Activated CD4-positive, alpha-beta memory T cell treated with anti-CD3 and anti-CD28 coated beads for 36 hours (primary cell): ENCODE results near the gene ANKRD40. TPM values are rescaled to one million over a fixed set of nuclear protein-coding genes. Genes with fewer than 3 reads are reported as not detected.

Experiments used
- CTCF ChIA-PET: fragments of 350-600 bp; sonication (Branson Sonifier 250); formaldehyde crosslinking; loops from one replicate; lab custom pipeline; 2021; ENCODE audit warnings: antibody characterized with exemption, inconsistent platforms; lab: Charles Lee
- POLR2A ChIA-PET: fragments of 350-600 bp; sonication (Branson Sonifier 250); formaldehyde crosslinking; loops from one replicate; lab custom pipeline; 2021; ENCODE audit warnings: antibody characterized with exemption; lab: Charles Lee
- DNase-seq: peaks from one replicate; pipeline ENCODE4 v3.0.0-alpha.2; 2020
- H3K27ac Mint-ChIP-seq: one replicate; pipeline ENCODE4 v1.8.0; 2021; ENCODE audit warnings: mixed read lengths
- H3K27me3 Mint-ChIP-seq: one replicate; pipeline ENCODE4 v1.8.0; 2021; ENCODE audit warnings: mixed read lengths
- H3K36me3 Mint-ChIP-seq: one replicate; pipeline ENCODE4 v1.8.0; 2021; ENCODE audit warnings: mixed read lengths
- H3K4me1 Mint-ChIP-seq: one replicate; pipeline ENCODE4 v1.8.0; 2021; ENCODE audit warnings: low read depth, mixed read lengths
- H3K4me3 Mint-ChIP-seq: one replicate; pipeline ENCODE4 v1.8.0; 2021; ENCODE audit warnings: mild to moderate bottlenecking, mixed read lengths
- H3K9me3 Mint-ChIP-seq: one replicate; pipeline ENCODE4 v1.8.0; 2021; ENCODE audit warnings: mixed read lengths
- intact Hi-C: fragments of 100-400 bp; cut with micrococcal nuclease; formaldehyde crosslinking; loops from one replicate; pipeline ENCODE4 v1.15.1; 2023
- total RNA-seq, 2 experiments: library from RNA; stranded (reverse); gene quantifications; one replicate each; pipeline ENCODE4 v1.2.3, GENCODE V29; 2021

Gene ANKRD40
- total RNA-seq, 2 experiments from 2014 or later, result 27.4 to 27.8 TPM

DNA sequence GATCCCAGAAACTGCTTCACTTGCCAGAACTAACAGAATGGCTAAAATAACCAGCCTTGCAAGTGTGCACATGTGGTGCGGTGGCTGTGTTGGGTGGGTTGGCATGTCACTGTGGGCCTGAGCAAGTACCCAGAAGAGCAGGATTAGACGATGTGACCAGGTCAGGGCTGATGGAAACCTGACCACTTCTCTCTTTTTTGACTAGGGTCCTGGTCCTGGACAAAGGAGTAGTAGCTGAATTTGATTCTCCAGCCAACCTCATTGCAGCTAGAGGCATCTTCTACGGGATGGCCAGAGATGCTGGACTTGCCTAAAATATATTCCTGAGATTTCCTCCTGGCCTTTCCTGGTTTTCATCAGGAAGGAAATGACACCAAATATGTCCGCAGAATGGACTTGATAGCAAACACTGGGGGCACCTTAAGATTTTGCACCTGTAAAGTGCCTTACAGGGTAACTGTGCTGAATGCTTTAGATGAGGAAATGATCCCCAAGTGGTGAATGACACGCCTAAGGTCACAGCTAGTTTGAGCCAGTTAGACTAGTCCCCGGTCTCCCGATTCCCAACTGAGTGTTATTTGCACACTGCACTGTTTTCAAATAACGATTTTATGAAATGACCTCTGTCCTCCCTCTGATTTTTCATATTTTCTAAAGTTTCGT is 16.7 kb downstream of the ANKRD40 start:
- H3K27ac Mint-ChIP-seq, result no peak overlapping the region
- ChIA-PET CTCF (interaction anchor here (1.0 to 1.2 kb wide), 2 partner anchors 61 to 65 kb away, joined by 3 read pairs; no protein-coding TSS in a partner anchor), POLR2A (no interaction called here)
- no peak overlapping the region for H3K4me3 Mint-ChIP-seq
- H3K36me3 Mint-ChIP-seq, result peaks cover 19% of the 10 kb centered on the region
- intact Hi-C loops, result no loop called here
- DNase-seq, result no peak
- no peaks in the 10 kb centered on the region for H3K27me3 Mint-ChIP-seq
- no peaks in the 10 kb centered on the region for H3K4me1 Mint-ChIP-seq
- no peaks in the 10 kb centered on the region for H3K9me3 Mint-ChIP-seq

DNA sequence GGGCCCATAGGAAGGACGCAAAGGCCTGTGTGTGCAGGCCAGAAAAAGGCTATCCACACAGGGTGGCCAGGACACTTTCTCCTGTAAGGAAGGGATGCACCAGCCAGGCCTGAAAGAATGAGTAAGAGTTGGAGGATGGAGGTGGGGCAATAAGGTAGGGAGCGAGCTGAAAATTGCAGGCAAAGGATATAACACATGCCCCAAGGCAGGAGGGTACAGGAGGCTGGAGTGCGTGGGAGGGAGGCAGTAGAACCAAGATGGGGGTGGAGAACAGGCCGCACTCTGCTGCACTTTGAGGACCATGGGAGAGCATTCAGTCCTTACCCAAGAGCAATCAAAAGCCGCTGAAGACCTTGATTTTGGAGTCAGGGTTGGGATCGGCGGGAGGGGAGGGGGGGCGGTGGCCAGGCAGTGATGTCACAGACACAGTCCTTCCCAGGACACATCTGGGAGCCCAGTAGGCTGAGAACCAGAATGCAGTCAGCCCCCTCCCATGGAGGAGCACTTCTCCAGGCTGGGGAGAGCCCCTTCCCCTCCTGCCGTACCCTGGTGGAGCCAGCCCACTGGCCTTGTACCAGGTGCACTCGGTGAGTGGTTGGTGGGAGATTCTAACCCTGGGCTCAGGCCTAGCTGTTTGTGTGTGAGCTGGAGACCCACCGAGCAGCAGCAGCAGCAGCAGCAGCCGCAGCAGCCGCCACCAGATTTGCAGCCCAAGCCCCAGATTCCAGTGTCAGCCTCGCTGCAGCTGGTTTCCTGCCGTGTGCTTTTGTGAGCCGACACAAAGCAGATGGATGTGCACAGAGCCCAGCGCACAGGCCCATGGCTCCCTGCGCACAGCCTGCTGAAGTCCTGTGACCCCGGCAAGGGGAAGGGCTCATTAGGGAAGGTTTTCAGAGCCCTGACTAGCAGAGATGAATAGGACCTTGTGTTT is 17.5 kb downstream of the ANKRD40 start:
- no peaks in the 10 kb centered on the region for H3K27me3 Mint-ChIP-seq
- H3K4me1 Mint-ChIP-seq, result no peaks in the 10 kb centered on the region
- ChIA-PET CTCF (interaction anchor here (1.2 kb wide), 1 partner anchor 60 kb away, joined by 3 read pairs; no protein-coding TSS in a partner anchor), POLR2A (no interaction called here)
- H3K9me3 Mint-ChIP-seq, result no peaks in the 10 kb centered on the region
- no peak overlapping the region for H3K27ac Mint-ChIP-seq
- H3K4me3 Mint-ChIP-seq, result no peak overlapping the region
- peaks cover 12% of the 10 kb centered on the region for H3K36me3 Mint-ChIP-seq
- intact Hi-C loops, result no loop called here
- no peak for DNase-seq

DNA sequence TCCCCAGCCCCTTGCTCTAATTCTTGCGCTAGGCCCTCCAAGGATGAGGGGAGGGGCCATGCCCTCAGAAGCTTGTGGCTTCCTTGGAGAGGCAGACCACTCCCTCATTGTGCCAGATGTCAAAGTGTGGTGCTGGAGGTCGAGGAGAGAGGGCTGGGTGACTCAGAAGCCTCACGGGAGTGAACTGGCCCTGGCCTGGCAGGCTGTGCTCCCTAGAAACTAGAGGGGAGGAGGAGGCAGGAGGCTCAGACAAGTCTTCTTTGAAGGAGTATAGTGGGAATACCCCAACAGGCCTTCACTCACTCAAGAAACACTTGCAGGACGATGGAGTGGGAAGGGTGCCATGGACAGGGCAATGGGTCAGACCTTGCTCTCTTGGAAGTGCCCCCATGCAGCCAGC is 18.5 kb downstream of the ANKRD40 start:
- CTCF ChIA-PET, result interaction anchor here (0.6 kb wide), 1 partner anchor 52 kb away, joined by 3 read pairs; no protein-coding TSS in a partner anchor
- H3K4me1 Mint-ChIP-seq, result no peaks in the 10 kb centered on the region
- POLR2A ChIA-PET, result no interaction called here
- no peak overlapping the region for H3K27ac Mint-ChIP-seq
- no peak for DNase-seq
- intact Hi-C loops, result no loop called here
- peaks cover 8% of the 10 kb centered on the region for H3K36me3 Mint-ChIP-seq
- no peaks in the 10 kb centered on the region for H3K9me3 Mint-ChIP-seq
- no peak overlapping the region for H3K4me3 Mint-ChIP-seq
- no peaks in the 10 kb centered on the region for H3K27me3 Mint-ChIP-seq

- ChIA-PET POLR2A (no interaction called here), CTCF (no interaction called here)
- no peaks in the 10 kb centered on the region for H3K4me1 Mint-ChIP-seq
- peaks cover 2% of the 10 kb centered on the region for H3K36me3 Mint-ChIP-seq
- intact Hi-C loops, result no loop called here
- H3K4me3 Mint-ChIP-seq, result no peak overlapping the region
- no peak for DNase-seq
- no peaks in the 10 kb centered on the region for H3K9me3 Mint-ChIP-seq
- H3K27ac Mint-ChIP-seq, result no peak overlapping the region
- no peaks in the 10 kb centered on the region for H3K27me3 Mint-ChIP-seq
Measured at GRCh38 chr17:50688245-50688644, 19.5 kb downstream of the ANKRD40 start.

- no peaks in the 10 kb centered on the region for H3K27me3 Mint-ChIP-seq
- intact Hi-C loops, result no loop called here
- ChIA-PET CTCF (no interaction called here), POLR2A (no interaction called here)
- no peak overlapping the region for H3K4me3 Mint-ChIP-seq
- no peak for DNase-seq
- H3K9me3 Mint-ChIP-seq, result no peaks in the 10 kb centered on the region
- H3K36me3 Mint-ChIP-seq, result no peaks in the 10 kb centered on the region
- no peaks in the 10 kb centered on the region for H3K4me1 Mint-ChIP-seq
- H3K27ac Mint-ChIP-seq, result no peak overlapping the region
Measured at GRCh38 chr17:50687200-50688066, 20.3 kb downstream of the ANKRD40 start.

DNA sequence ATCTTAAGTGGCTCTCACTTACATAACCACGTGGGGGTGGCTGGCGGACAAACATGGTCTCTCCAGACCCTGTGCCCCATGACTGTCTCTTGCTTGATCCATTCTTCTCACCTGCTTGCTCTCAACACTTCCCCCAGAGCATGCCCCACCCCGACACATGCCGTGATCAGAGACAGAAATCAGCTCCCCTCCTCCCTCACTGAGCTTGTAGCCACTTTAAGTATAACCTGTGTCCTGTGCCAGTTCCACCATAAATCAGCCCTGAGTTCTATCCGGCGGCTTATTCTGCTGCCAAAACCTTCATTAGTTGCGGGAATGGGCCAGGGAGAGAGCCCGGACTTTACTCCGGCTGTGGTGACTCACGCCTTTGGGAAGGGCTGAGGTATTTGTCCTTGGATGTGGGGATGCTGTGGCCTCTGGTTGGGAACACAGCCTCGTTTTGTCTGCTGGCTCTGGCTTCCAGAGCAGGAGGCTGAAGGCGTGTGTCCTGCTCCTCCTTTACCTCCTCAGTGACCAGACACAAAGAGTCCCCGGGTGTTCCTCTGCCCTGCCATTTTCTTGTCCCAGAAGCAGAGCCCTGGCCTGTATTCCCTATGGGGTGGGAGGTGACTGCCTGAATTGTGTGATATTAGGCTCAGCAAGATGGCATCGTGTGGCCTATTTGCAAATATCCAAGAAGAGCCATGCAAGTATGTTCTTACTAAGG is 21.1 kb downstream of the ANKRD40 start:
- Mint-ChIP-seq H3K9me3 (no peaks in the 10 kb centered on the region), H3K36me3 (no peaks in the 10 kb centered on the region), H3K4me3 (no peak overlapping the region), H3K27ac (no peak overlapping the region), H3K4me1 (peaks cover under 1% of the 10 kb centered on the region), H3K27me3 (peaks cover under 1% of the 10 kb centered on the region)
- ChIA-PET POLR2A (no interaction called here), CTCF (no interaction called here)
- DNase-seq, result no peak
- intact Hi-C loops, result no loop called here

DNA sequence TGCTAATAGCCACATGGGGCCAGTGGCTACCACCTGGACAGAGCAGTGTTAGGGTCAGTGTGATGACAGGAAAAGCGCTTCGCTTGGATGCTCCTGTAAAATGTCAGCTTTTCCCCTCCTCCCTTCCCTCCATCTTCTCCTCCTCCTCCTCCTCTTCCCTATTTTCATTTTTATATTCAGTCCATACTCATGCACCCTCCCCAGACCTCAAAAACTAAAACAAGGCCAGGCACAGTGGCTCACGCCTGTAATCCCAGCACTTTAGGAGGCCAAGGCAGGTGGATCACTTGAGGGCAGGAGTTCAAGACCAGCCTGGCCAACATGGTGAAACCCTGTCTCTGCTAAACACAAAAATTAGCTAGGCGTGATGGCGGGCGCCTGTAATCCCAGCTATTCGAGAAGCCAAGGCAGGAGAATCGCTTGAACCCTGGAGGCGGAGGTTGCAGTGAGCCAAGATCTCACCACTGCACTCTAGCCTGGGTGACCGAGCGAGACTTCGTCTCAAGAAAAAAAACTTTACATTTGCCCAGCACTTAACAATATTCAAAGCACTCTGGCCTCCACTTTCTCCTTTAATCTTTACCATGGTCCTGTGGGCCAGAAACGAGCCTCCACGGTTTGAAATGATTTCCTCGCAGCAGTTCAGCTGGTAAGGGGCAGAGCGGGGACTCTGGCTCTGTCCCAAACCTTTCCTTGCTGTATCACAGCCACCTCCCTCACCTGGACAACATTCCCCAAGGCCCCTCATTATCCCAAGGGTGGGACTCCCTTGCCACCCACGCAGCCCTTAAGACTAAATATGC is 21.8 kb downstream of the ANKRD40 start:
- ChIA-PET POLR2A (no interaction called here), CTCF (interaction anchor here (1.3 kb wide), 1 partner anchor 289 kb away, joined by 3 read pairs; the partner anchor contains the start of gene LRRC59)
- peaks cover 7% of the 10 kb centered on the region for H3K27me3 Mint-ChIP-seq
- DNase-seq, result no peak
- no peak overlapping the region for H3K4me3 Mint-ChIP-seq
- intact Hi-C loops, result no loop called here
- no peak overlapping the region for H3K27ac Mint-ChIP-seq
- no peaks in the 10 kb centered on the region for H3K36me3 Mint-ChIP-seq
- no peaks in the 10 kb centered on the region for H3K9me3 Mint-ChIP-seq
- peaks cover 7% of the 10 kb centered on the region for H3K4me1 Mint-ChIP-seq

DNA sequence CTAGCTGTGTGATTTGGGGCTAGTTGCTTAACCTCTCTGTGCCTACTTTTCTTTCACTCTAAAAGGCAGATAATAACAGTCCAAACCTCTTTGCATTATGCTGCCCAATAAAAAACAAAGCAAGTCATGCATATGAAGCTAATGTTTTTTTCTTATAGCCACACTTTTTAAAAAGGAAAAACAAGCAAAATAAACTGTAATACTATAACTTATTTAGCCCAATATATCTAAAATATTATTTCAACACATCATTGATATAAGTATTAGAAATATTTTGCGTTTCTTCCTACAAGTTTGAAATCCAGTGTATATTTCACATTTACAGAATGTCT is 22.4 kb downstream of the ANKRD40 start:
- no peaks in the 10 kb centered on the region for H3K36me3 Mint-ChIP-seq
- no peak overlapping the region for H3K4me3 Mint-ChIP-seq
- CTCF ChIA-PET, result interaction anchor here (1.3 kb wide), 1 partner anchor 288 kb away, joined by 3 read pairs; the partner anchor contains the start of gene LRRC59
- no peak overlapping the region for H3K27ac Mint-ChIP-seq
- no peak for DNase-seq
- intact Hi-C loops, result no loop called here
- POLR2A ChIA-PET, result no interaction called here
- no peaks in the 10 kb centered on the region for H3K9me3 Mint-ChIP-seq
- H3K27me3 Mint-ChIP-seq, result peaks cover 7% of the 10 kb centered on the region
- H3K4me1 Mint-ChIP-seq, result peaks cover 7% of the 10 kb centered on the region

DNA sequence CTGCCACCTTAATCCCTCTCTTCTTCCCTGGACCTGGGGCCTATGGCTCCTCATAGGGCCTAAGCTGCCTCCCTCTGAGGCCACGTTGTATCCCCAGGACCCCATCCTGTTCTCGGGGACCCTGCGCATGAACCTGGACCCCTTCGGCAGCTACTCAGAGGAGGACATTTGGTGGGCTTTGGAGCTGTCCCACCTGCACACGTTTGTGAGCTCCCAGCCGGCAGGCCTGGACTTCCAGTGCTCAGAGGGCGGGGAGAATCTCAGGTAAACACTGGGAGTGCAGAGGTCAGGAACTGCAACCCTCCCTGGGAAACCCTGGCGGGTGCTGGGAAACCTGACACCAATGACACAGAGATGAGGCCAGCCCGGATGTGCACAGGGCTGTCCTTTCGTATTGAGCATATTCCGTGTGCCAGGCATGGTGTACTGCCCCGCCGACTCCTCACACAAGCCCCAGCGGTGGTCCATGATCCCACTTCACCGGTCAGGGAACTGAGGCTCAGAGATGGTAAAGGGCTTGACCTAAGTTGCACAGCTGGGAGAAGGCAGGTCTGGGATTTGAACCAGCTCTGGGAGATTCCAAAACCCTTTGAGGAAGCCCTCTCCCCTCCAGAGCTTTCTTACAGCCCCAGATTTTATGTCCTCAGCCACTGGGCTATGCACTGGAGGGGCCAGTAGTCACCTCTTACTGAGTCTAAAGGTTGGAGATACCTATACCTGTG is 22.9 kb downstream of the ANKRD40 start:
- ChIA-PET CTCF (interaction anchor here (0.9 to 1.3 kb wide), 2 partner anchors 59 to 287 kb away, joined by 3 read pairs; partner anchors contain the start of gene LRRC59), POLR2A (no interaction called here)
- H3K9me3 Mint-ChIP-seq, result no peaks in the 10 kb centered on the region
- peaks cover 7% of the 10 kb centered on the region for H3K4me1 Mint-ChIP-seq
- DNase-seq, result no peak
- no peaks in the 10 kb centered on the region for H3K36me3 Mint-ChIP-seq
- H3K27me3 Mint-ChIP-seq, result peaks cover 9% of the 10 kb centered on the region
- H3K27ac Mint-ChIP-seq, result no peak overlapping the region
- intact Hi-C loops, result no loop called here
- no peak overlapping the region for H3K4me3 Mint-ChIP-seq

DNA sequence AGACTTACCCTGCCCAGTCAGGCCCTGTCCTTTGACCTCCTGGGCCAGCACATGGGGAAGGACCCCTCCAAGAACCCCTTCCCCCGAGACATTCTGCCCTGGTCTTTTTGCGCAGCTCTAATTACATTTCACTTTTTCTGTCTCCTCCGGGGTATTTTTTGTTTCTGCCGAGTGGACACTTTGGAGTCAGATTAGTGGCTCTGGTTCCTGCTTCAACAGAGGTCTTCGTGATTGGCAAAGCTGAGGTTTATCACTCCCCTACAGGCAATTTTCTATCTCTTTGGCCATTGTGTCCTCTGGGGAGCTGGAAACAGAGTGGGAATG is 23.5 kb downstream of the ANKRD40 start:
- H3K4me3 Mint-ChIP-seq, result no peak overlapping the region
- peaks cover 9% of the 10 kb centered on the region for H3K27me3 Mint-ChIP-seq
- no peaks in the 10 kb centered on the region for H3K9me3 Mint-ChIP-seq
- DNase-seq, result no peak
- peaks cover 7% of the 10 kb centered on the region for H3K4me1 Mint-ChIP-seq
- POLR2A ChIA-PET, result no interaction called here
- intact Hi-C loops, result no loop called here
- no peak overlapping the region for H3K27ac Mint-ChIP-seq
- CTCF ChIA-PET, result interaction anchor here (0.9 kb wide), 1 partner anchor 58 kb away, joined by 3 read pairs; no protein-coding TSS in a partner anchor
- H3K36me3 Mint-ChIP-seq, result no peaks in the 10 kb centered on the region
